Stimulated activated CD4-positive, alpha-beta T cell treated with anti-CD3 and anti-CD28 coated beads, Interleukin-2, amount 100 ng/mL, for 4 hours (primary cell): ENCODE measurements around the gene MALRD1.

Source experiments
- DNase-seq: peaks from one replicate; pipeline ENCODE4 v3.0.0-alpha.2; 2020; ENCODE audit warnings: low read depth

Gene MALRD1

GRCh38 chr10:19782430-19783089 is 734.0 kb downstream of the MALRD1 start:
- no peak for DNase-seq

- no peak for DNase-seq
Observed at GRCh38 chr10:19783721-19784120, 735.1 kb downstream of the MALRD1 start.
